Activated CD4-positive, alpha-beta T cell treated with anti-CD3 and anti-CD28 coated beads, Interleukin-2, amount 50 U/mL, for 24 hours (primary cell): Measurements from ENCODE around the gene ABHD5.

ENCODE experiments used
- DNase-seq, 2 donors: peaks; one replicate each; pipeline ENCODE4 v3.0.0-alpha.2; 2020; ENCODE audit warnings: low read depth in 1 of 2, low spot score in 1 of 2

Gene ABHD5

GRCh38 chr3:43755516-43756200 lies 64.9 kb downstream of the ABHD5 start:
- peak in 1 of 2 donors; percentile 21 for DNase-seq

- no peak for DNase-seq
These were observed 67.1 kb downstream of the ABHD5 start for GRCh38 chr3:43757666-43758321.

- DNase-seq, result no peak
These were observed 68.0 kb downstream of the ABHD5 start for GRCh38 chr3:43758592-43759225.

GRCh38 chr3:43759297-43759782 lies 68.6 kb downstream of the ABHD5 start:
- no peak for DNase-seq

GRCh38 chr3:43759938-43760337 lies 69.2 kb downstream of the ABHD5 start:
- no peak for DNase-seq

GRCh38 chr3:43760938-43761337 lies 70.2 kb downstream of the ABHD5 start:
- no peak for DNase-seq

GRCh38 chr3:43762451-43762850 lies 71.7 kb downstream of the ABHD5 start:
- no peak for DNase-seq

- no peak for DNase-seq
These were observed 73.3 kb downstream of the ABHD5 start for GRCh38 chr3:43764056-43764455.

GRCh38 chr3:43764471-43764870 lies 73.7 kb downstream of the ABHD5 start:
- DNase-seq, result no peak

GRCh38 chr3:43765521-43765971 lies 74.8 kb downstream of the ABHD5 start:
- no peak for DNase-seq

- DNase-seq, result no peak
These were observed 76.1 kb downstream of the ABHD5 start for GRCh38 chr3:43766672-43767465.

- DNase-seq, result no peak
These were observed 77.7 kb downstream of the ABHD5 start for GRCh38 chr3:43768381-43768973.

- DNase-seq, result peak; percentile 60 to 61
These were observed 78.6 kb downstream of the ABHD5 start for GRCh38 chr3:43769097-43769884.

GRCh38 chr3:43769885-43770425 lies 79.2 kb downstream of the ABHD5 start:
- no peak for DNase-seq

- peak; percentile 13 to 39 for DNase-seq
These were observed 79.8 kb downstream of the ABHD5 start for GRCh38 chr3:43770426-43771103.

GRCh38 chr3:43771610-43772009 lies 80.9 kb downstream of the ABHD5 start:
- no peak for DNase-seq

- DNase-seq, result no peak
These were observed 82.7 kb downstream of the ABHD5 start for GRCh38 chr3:43773273-43774094.

GRCh38 chr3:43774799-43775198 lies 84.1 kb downstream of the ABHD5 start:
- DNase-seq, result no peak
